Uterus (tissue), 2 donors: ENCODE data around the gene TM7SF2.

Experiments used
- CTCF ChIP-seq, 4 experiments: fragments of 200-600 bp in 2 of 4; fragments of 450-650 bp in 2 of 4; sonication (generic) in 2 of 4; IDR thresholded peaks; one replicate each; pipeline ENCODE4 v1.5.1; 2016 to 2019; ENCODE audit warnings: antibody characterized with exemption in 4 of 4, mild to moderate bottlenecking in 2 of 4, moderate library complexity in 1 of 4
- POLR2A ChIP-seq, 2 donors: fragments of 450-650 bp; IDR thresholded peaks; one replicate each; pipeline ENCODE4 v1.6.1; 2016; ENCODE audit warnings: antibody characterized with exemption in 2 of 2, mild to moderate bottlenecking in 1 of 2, moderate library complexity in 1 of 2

GRCh38 chr11:65133724-65134123 lies 22.1 kb downstream of the TM7SF2 start:
- TF ChIP-seq POLR2A (IDR thresholded peaks at IDR 0.05) (no peak), CTCF (IDR thresholded peaks at IDR 0.05) (no peak)
